ENCODE measurements around the gene FBXO42. TPM values are rescaled to one million over a fixed set of nuclear protein-coding genes. Genes with fewer than 3 reads are reported as not detected.

Gene FBXO42
- total RNA-seq, 4 donors from 2014 or later, result 24.3 to 41.9 (median 31.9) TPM

DNA sequence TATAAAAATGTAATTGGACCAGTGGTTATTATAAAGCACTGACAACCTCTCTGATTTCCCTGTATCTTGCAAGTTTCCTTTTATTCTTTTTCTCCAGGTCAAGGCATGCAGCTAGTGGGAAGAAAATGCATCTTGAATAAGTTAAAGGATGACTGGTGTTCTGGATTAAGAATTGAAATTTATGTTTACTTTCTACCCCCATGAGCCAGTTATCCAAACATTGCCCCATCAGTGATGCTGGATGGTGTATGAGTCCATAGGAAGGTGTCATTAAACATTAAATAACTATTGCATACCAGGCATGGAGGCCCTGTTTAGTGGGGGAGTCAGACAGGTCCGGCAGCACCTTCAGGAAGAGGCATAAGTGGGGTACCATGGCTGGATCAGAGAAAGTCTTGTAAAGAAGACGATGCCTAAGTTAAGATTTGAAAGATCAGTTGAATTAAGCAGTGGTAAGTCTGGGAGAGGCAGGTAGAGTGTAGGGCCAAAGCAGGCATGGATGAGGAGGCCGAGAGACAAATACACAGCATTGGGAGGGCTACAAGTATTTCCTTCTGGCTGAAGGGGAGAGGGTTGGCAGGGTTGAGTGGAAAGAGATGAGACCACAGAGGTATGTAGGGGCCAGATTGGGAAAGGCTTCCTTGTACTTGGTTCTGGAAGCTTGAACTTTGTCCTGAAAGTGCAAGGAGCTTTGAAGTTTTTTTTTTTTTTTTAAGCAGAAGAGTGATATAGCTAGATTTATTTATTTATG lies 20.4 kb upstream of the FBXO42 start:
- no peak overlapping the region for H3K4me3 ChIP-seq (replicated peaks in 1 of 3)
- H3K27me3 ChIP-seq, result no peaks in the 10 kb centered on the region
- H3K4me1 ChIP-seq, result peaks cover 31 to 58% of the 10 kb centered on the region in 2 donors
- no peaks in the 10 kb centered on the region for H3K9me3 ChIP-seq
- TF ChIP-seq POLR2A (IDR thresholded peaks at IDR 0.05) (no peak), CTCF (IDR thresholded peaks at IDR 0.05) (no peak)
- H3K36me3 ChIP-seq, result no peaks in the 10 kb centered on the region
- intact Hi-C loops (cut with DNase I), result no loop called here
- no peak overlapping the region for H3K27ac ChIP-seq
- no peak for DNase-seq
- 89 to 98% methylated on average over 3 of the region's 3 CpGs for WGBS, 2 donors

GRCh38 chr1:16371725-16372124 lies 19.4 kb upstream of the FBXO42 start:
- Histone ChIP-seq H3K4me3 (replicated peaks in 1 of 3) (no peak overlapping the region), H3K27me3 (no peaks in the 10 kb centered on the region), H3K27ac (no peak overlapping the region), H3K9me3 (no peaks in the 10 kb centered on the region), H3K4me1 (peaks cover 31 to 54% of the 10 kb centered on the region in 2 donors), H3K36me3 (no peaks in the 10 kb centered on the region)
- 83 to 89% methylated on average over 5 of the region's 5 CpGs for WGBS, 2 donors
- intact Hi-C loops (cut with DNase I), result no loop called here
- no peak for DNase-seq
- TF ChIP-seq POLR2A (IDR thresholded peaks at IDR 0.05), result no peak
- TF ChIP-seq CTCF (IDR thresholded peaks at IDR 0.05), result no peak

DNA sequence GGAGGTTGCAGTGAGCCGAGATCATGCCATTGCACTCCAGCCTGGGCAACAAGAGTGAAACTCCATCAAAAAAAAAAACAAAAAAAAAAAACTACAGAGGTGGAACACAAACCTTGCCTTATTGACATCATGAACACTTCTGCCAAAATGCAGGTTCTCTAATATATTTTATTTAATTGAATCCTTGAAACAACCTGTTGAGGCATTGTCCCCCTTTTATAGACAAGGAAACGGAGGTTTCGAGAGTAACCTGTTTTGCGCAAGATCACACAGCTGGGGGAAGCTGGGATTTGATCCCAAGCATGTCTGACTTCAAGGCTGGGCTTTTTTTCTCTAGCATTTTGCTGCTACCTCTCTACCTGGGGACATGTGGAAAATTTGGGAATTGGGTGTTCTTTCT lies 17.5 kb upstream of the FBXO42 start:
- Histone ChIP-seq H3K4me1 (peaks cover 20 to 42% of the 10 kb centered on the region in 2 donors), H3K4me3 (replicated peaks in 1 of 3) (no peak overlapping the region), H3K9me3 (no peaks in the 10 kb centered on the region), H3K36me3 (no peaks in the 10 kb centered on the region), H3K27ac (no peak overlapping the region), H3K27me3 (no peaks in the 10 kb centered on the region)
- intact Hi-C loops (cut with DNase I), result no loop called here
- WGBS, 2 donors, result 87 to 91% methylated on average over 4 of the region's 4 CpGs
- no peak for TF ChIP-seq CTCF (IDR thresholded peaks at IDR 0.05)
- TF ChIP-seq POLR2A (IDR thresholded peaks at IDR 0.05), result no peak
- no peak for DNase-seq

- Histone ChIP-seq H3K4me3 (replicated peaks in 1 of 3) (peak overlapping the region; percentile 34 to 86 (median 62)), H3K36me3 (no peaks in the 10 kb centered on the region), H3K4me1 (peaks cover 17 to 35% of the 10 kb centered on the region in 2 donors), H3K27me3 (no peaks in the 10 kb centered on the region), H3K27ac (peak overlapping the region; percentile 91 to 99 (median 99)), H3K9me3 (no peaks in the 10 kb centered on the region)
- no peak for TF ChIP-seq CTCF (IDR thresholded peaks at IDR 0.05)
- TF ChIP-seq POLR2A (IDR thresholded peaks at IDR 0.05), result no peak
- 3 to 5% methylated on average over 24 of the region's 24 CpGs for WGBS, 2 donors
- intact Hi-C loops (cut with DNase I), result no loop called here
- DNase-seq, result peak in 1 of 2 donors; percentile 14
Measured at GRCh38 chr1:16367968-16368890, 15.9 kb upstream of the FBXO42 start.
